Stimulated activated CD8-positive, alpha-beta memory T cell treated with anti-CD3 and anti-CD28 coated beads, Interleukin-4, amount 100 ng/mL, for 1 hour (primary cell): ENCODE measurements around the gene GAS6.

Source experiments
- DNase-seq, 2 donors: peaks; one replicate each; pipeline ENCODE4 v3.0.0-alpha.2; 2020; ENCODE audit warnings: low read depth in 2 of 2, low spot score in 1 of 2

The GAS6 gene

GRCh38 chr13:113888701-113889330 lies 24.9 kb upstream of the GAS6 start:
- no peak for DNase-seq

- DNase-seq, result no peak
Observed at GRCh38 chr13:113887700-113888201, 23.9 kb upstream of the GAS6 start.

GRCh38 chr13:113886561-113887112 lies 22.8 kb upstream of the GAS6 start:
- no peak for DNase-seq

- no peak for DNase-seq
Observed at GRCh38 chr13:113884821-113885220, 20.9 kb upstream of the GAS6 start.

- DNase-seq, result no peak
Observed at GRCh38 chr13:113883921-113884804, 20.3 kb upstream of the GAS6 start.

- no peak for DNase-seq
Observed at GRCh38 chr13:113883314-113883811, 19.5 kb upstream of the GAS6 start.

GRCh38 chr13:113882716-113883115 lies 18.8 kb upstream of the GAS6 start:
- DNase-seq, result no peak

GRCh38 chr13:113882267-113882630 lies 18.4 kb upstream of the GAS6 start:
- DNase-seq, result no peak

GRCh38 chr13:113881614-113882266 lies 17.9 kb upstream of the GAS6 start:
- DNase-seq, result no peak

GRCh38 chr13:113880651-113881611 lies 17.1 kb upstream of the GAS6 start:
- no peak for DNase-seq

- no peak for DNase-seq
Observed at GRCh38 chr13:113879494-113880360, 15.9 kb upstream of the GAS6 start.

- DNase-seq, result no peak
Observed at GRCh38 chr13:113879017-113879416, 15.1 kb upstream of the GAS6 start.

- no peak for DNase-seq
Observed at GRCh38 chr13:113877149-113877990, 13.5 kb upstream of the GAS6 start.

- DNase-seq, result no peak
Observed at GRCh38 chr13:113876346-113877148, 12.7 kb upstream of the GAS6 start.

- DNase-seq, result no peak
Observed at GRCh38 chr13:113875837-113876281, 12.0 kb upstream of the GAS6 start.

GRCh38 chr13:113875429-113875815 lies 11.5 kb upstream of the GAS6 start:
- no peak for DNase-seq

- no peak for DNase-seq
Observed at GRCh38 chr13:113874579-113875428, 10.9 kb upstream of the GAS6 start.
